PC-9 (cell line): ENCODE results near the gene MAZ. TPM values are rescaled to one million over a fixed set of nuclear protein-coding genes. Genes with fewer than 3 reads are reported as not detected.
A peak's percentile ranks its signal among the peaks of the same experiment; 100 is the strongest.

Source experiments
- BruUV-seq: library from RNA; stranded (reverse); fragments of 400-500 nt; replicated peaks from 2 replicates; lab custom pipeline; 2021; lab: Mats Ljungman, UMichigan
- CTCF ChIA-PET: fragments of 300-600 bp; sonication (Branson Sonifier 250); formaldehyde crosslinking; loops from one replicate; lab custom pipeline; 2022; ENCODE audit warnings: antibody characterized with exemption; lab: Charles Lee
- POLR2A ChIA-PET: fragments of 300-600 bp; sonication (Branson Sonifier 250); formaldehyde crosslinking; loops from one replicate; lab custom pipeline; 2022; ENCODE audit warnings: antibody characterized with exemption; ENCODE audit not compliant: unreplicated experiment; lab: Charles Lee
- DNase-seq, 2 experiments: peaks; one replicate each; pipeline versions ENCODE4 v3.0.0 to v3.0.0-alpha.2; 2015 to 2022; ENCODE audit warnings: mixed read lengths in 1 of 2
- H2AFZ ChIP-seq: fragments of 200-600 bp; sonication (generic); 2 replicates; pipeline ENCODE4 v1.8.1; 2017; ENCODE audit warnings: antibody characterized with exemption
- H3F3A ChIP-seq: fragments of 200-600 bp; sonication (generic); 2 replicates; pipeline ENCODE4 v1.8.1; 2017; ENCODE audit warnings: antibody characterized with exemption, mild to moderate bottlenecking, low read depth; ENCODE audit not compliant: insufficient read depth
- H3K27ac ChIP-seq: fragments of 200-600 bp; sonication (generic); 2 replicates; pipeline ENCODE4 v1.6.1; 2016; ENCODE audit warnings: mixed run types
- H3K27me3 ChIP-seq: fragments of 200-600 bp; sonication (generic); 2 replicates; pipeline ENCODE4 v1.6.1; 2016; ENCODE audit warnings: low read depth, mixed run types; ENCODE audit not compliant: insufficient read depth
- H3K36me3 ChIP-seq: fragments of 200-600 bp; sonication (generic); 2 replicates; pipeline ENCODE4 v1.6.1; 2016; ENCODE audit warnings: low read depth, mixed run types
- H3K4me1 ChIP-seq: fragments of 200-600 bp; sonication (generic); replicated peaks from 2 replicates; pipeline ENCODE4 v1.6.1; 2016; ENCODE audit warnings: mixed run types; ENCODE audit not compliant: insufficient read depth
- H3K4me2 ChIP-seq: fragments of 200-600 bp; sonication (generic); 2 replicates; pipeline ENCODE4 v1.6.1; 2017; ENCODE audit warnings: mixed run types
- H3K4me3 ChIP-seq: fragments of 200-600 bp; sonication (generic); 2 replicates; pipeline ENCODE4 v1.6.1; 2016; ENCODE audit warnings: mixed run types
- H3K79me2 ChIP-seq: fragments of 200-600 bp; sonication (generic); 2 replicates; pipeline ENCODE4 v1.6.1; 2017; ENCODE audit warnings: low read depth, mixed run types
- H3K9me2 ChIP-seq: fragments of 200-600 bp; sonication (generic); 2 replicates; pipeline ENCODE4 v1.8.1; 2017; ENCODE audit warnings: mild to moderate bottlenecking; ENCODE audit not compliant: insufficient read depth
- H3K9me3 ChIP-seq: fragments of 200-600 bp; sonication (generic); 2 replicates; pipeline ENCODE4 v1.8.1; 2016; ENCODE audit warnings: low read depth; ENCODE audit not compliant: insufficient read depth
- H4K20me1 ChIP-seq: fragments of 200-600 bp; sonication (generic); 2 replicates; pipeline ENCODE4 v1.8.1; 2017; ENCODE audit not compliant: insufficient read depth
- CTCF ChIP-seq: fragments of 200-600 bp; sonication (generic); conservative IDR thresholded peaks from 2 replicates; pipeline ENCODE4 v1.6.1; 2017; ENCODE audit warnings: mixed run types, antibody characterized with exemption, mild to moderate bottlenecking, moderate library complexity
- EZH2 ChIP-seq: fragments of 200-600 bp; sonication (generic); IDR thresholded peaks from 2 replicates; pipeline ENCODE4 v1.8.0; 2017; ENCODE audit warnings: antibody characterized with exemption, low read depth
- intact Hi-C: fragments of 100-400 bp; cut with micrococcal nuclease; formaldehyde crosslinking; loops from one replicate; pipeline ENCODE4 v1.10.0; 2022; ENCODE audit not compliant: unreplicated experiment
- total RNA-seq: library from RNA; stranded (reverse); gene quantifications from 2 replicates; pipeline ENCODE4 v1.2.3, GENCODE V29; 2021

The MAZ gene
- total RNA-seq, 1 experiment from 2014 or later: 481 TPM

- Histone ChIP-seq H3K9me3 (no peaks in the 10 kb centered on the region), H3K4me1 (peaks cover 39% of the 10 kb centered on the region), H3F3A (peaks cover 57% of the 10 kb centered on the region), H3K27ac (no peak overlapping the region), H3K79me2 (peaks cover 17% of the 10 kb centered on the region), H2AFZ (no peak overlapping the region), H3K4me2 (peak overlapping the region; percentile 91; the same call in 1 of the 2 replicates), H4K20me1 (peaks cover 10% of the 10 kb centered on the region; the same call in 1 of the 2 replicates), H3K9me2 (no peaks in the 10 kb centered on the region), H3K27me3 (no peaks in the 10 kb centered on the region), H3K4me3 (no peak overlapping the region), H3K36me3 (0 out of 2 replicates have a peak, but pooled peaks cover 9% of the 10 kb centered on the region)
- intact Hi-C loops: loop anchor here (2.0 to 10.0 kb wide), 2 partner anchors 185 to 215 kb away; partner anchors contain the start of gene HIRIP3
- no TSS peak for BruUV-seq
- TF ChIP-seq EZH2: no peak
- TF ChIP-seq CTCF: no peak
- no peak for DNase-seq
- POLR2A ChIA-PET: no interaction called here
- CTCF ChIA-PET: no interaction called here
These were observed 3.7 kb downstream of the MAZ start for GRCh38 chr16:29809850-29810698.

GRCh38 chr16:29810699-29811169 is 4.4 kb downstream of the MAZ start:
- intact Hi-C loops: loop anchor here (2.0 to 10.0 kb wide), 2 partner anchors 184 to 216 kb away; partner anchors contain the start of gene HIRIP3
- TF ChIP-seq CTCF: no peak
- no peak for TF ChIP-seq EZH2
- Histone ChIP-seq H3F3A (peaks cover 58% of the 10 kb centered on the region), H2AFZ (no peak overlapping the region), H3K79me2 (peaks cover 17% of the 10 kb centered on the region), H3K4me3 (peak overlapping the region; percentile 58; the same call in 1 of the 2 replicates), H3K27ac (no peak overlapping the region), H3K4me1 (peaks cover 44% of the 10 kb centered on the region), H3K27me3 (no peaks in the 10 kb centered on the region), H4K20me1 (peaks cover 10% of the 10 kb centered on the region; the same call in 1 of the 2 replicates), H3K9me2 (no peaks in the 10 kb centered on the region), H3K4me2 (peak overlapping the region; percentile 91), H3K36me3 (0 out of 2 replicates have a peak, but pooled peaks cover 9% of the 10 kb centered on the region), H3K9me3 (no peaks in the 10 kb centered on the region)
- ChIA-PET POLR2A (interaction anchor here (0.6 kb wide), 1 partner anchor 9 kb away, joined by 3 read pairs; the partner anchor contains the start of gene MVP), CTCF (no interaction called here)
- TSS peak; percentile 17 for BruUV-seq
- no peak for DNase-seq

GRCh38 chr16:29811170-29811895 is 5.0 kb downstream of the MAZ start:
- no TSS peak for BruUV-seq
- Histone ChIP-seq H3K4me3 (peak overlapping the region; percentile 58), H3K9me2 (no peaks in the 10 kb centered on the region), H3K4me2 (peak overlapping the region; percentile 91), H3K27ac (0 out of 2 replicates have a peak overlapping the region, but pooled peaks have one; percentile 9), H3K9me3 (no peaks in the 10 kb centered on the region), H3K36me3 (0 out of 2 replicates have a peak, but pooled peaks cover 9% of the 10 kb centered on the region), H3F3A (peaks cover 58% of the 10 kb centered on the region), H4K20me1 (peaks cover 10% of the 10 kb centered on the region; the same call in 1 of the 2 replicates), H3K4me1 (peaks cover 44% of the 10 kb centered on the region), H2AFZ (peak overlapping the region; percentile 68), H3K27me3 (no peaks in the 10 kb centered on the region), H3K79me2 (peaks cover 17% of the 10 kb centered on the region)
- peak; percentile 93 to 99 for DNase-seq
- intact Hi-C loops: loop anchor here (2.0 to 10.0 kb wide), 2 partner anchors 183 to 217 kb away; partner anchors contain the start of gene HIRIP3
- TF ChIP-seq EZH2 (no peak), CTCF (no peak)
- ChIA-PET CTCF (interaction anchor here (0.6 to 0.9 kb wide), 3 partner anchors 37 to 88 kb away, joined by 3 to 15 read pairs (median 8); partner anchors contain the start of genes CDIPT and SEZ6L2), POLR2A (interaction anchor here (0.6 kb wide), 3 partner anchors 9 to 283 kb away, joined by 3 to 5 read pairs (median 3); partner anchors contain the start of gene MVP)
